GM19395 (cell line): Measurements from ENCODE around the gene ENPEP.
A peak's percentile ranks its signal among the peaks of the same experiment; 100 is the strongest.

Source experiments
- ATAC-seq: cut with Tn5 transposase; IDR thresholded peaks from one replicate; pipeline ENCODE4 v1.9.1; 2021; ENCODE audit warnings: mild to moderate bottlenecking, moderate library complexity; ENCODE audit not compliant: unreplicated experiment

The ENPEP gene

DNA sequence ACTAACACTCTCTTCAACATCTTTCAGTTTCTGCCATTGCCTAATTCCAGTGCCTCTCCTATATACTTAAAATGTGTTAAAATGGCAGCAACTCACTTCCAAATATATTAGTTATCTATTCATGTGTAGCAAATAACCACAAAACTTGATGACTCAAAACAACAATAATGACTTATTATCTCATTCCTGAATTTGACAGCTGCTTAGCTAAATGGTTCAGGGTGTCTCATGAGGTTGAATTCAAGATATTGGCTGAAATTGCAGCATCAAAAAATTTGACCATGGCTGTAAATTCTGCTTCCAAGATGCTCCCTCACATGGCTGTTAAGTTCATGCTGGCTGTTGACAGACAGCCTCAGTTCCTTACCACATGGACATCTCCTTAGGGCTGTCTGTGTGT is 121.6 kb downstream of the ENPEP start:
- no peak for ATAC-seq

- ATAC-seq: no peak
Measured at GRCh38 chr4:110602061-110602460, 126.1 kb downstream of the ENPEP start.

GRCh38 chr4:110605077-110605476 is 129.1 kb downstream of the ENPEP start:
- no peak for ATAC-seq

- no peak for ATAC-seq
Measured at GRCh38 chr4:110609044-110609750, 133.2 kb downstream of the ENPEP start.

DNA sequence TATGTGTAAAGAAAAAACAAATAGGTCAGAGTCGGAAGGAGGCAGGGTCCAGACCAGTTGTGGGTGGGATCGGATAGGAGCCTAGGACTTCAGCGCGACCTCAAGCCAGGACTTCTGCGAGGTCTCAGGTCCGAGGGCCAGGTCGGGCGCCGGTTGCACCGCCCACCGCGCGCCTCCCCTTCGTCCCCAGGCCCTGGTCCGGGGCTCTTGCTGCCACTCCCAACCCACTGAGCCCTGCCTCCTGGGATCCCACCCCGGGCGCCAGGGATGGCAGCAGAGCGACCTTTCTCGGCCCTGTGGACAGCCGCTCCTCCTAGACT is 134.6 kb downstream of the ENPEP start:
- ATAC-seq: peak; percentile 23

GRCh38 chr4:110610940-110611831 is 135.2 kb downstream of the ENPEP start:
- ATAC-seq: peak; percentile 92

- no peak for ATAC-seq
Measured at GRCh38 chr4:110611968-110612447, 136.1 kb downstream of the ENPEP start.

DNA sequence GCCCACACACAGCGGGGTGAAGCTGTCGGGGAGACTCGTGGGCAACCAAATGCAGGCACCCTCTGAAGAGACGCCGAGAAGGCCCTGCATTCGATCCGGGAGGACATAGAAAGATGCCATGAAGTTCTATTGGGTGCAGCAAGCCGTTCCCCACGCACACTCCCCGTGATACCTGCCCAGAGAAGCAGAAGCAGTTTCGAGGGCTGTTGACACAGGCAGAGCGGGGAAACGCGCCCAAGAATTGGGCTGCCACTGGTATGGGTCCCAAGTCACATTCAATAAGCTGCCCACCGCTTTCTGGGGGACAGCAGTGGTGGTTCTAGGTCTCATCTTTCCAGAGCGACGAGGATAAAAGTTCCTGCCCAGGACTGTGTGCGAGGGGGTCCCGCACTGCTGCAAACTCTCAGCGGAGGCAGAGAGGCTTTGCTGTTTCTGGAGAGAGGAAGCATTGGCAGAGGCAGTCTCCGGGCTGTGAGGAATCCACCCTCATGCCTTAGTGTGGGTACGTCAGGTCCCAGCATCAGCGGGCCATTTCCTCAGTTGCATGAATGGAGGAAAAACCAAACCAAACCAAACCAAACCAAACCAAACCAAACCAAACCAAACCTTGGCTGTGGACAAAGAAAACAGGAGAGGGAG is 136.8 kb downstream of the ENPEP start:
- ATAC-seq: no peak

DNA sequence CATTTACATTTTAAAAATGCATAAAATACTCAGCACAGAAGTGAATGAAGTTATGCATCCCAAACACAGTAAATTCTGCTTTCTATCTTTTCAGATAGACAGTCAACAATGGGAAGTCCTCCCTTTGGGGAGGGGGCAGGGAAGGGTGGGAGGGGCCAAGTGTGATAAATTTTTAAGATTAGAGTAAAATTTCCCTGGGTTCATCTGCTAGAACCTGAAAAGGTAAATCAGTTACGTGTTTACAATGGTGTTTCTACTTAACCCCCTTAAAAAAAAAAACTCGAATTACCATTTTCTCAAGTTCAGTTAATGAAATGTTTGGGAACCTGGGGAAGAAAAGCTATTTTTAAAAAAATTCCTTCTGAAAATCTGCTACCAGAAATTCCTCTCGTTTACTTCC is 137.8 kb downstream of the ENPEP start:
- ATAC-seq: no peak

GRCh38 chr4:110614173-110614963 is 138.4 kb downstream of the ENPEP start:
- no peak for ATAC-seq
